PC-3 (cell line): ENCODE results near the gene RAI1. TPM values are rescaled to one million over a fixed set of nuclear protein-coding genes. Genes with fewer than 3 reads are reported as not detected.

ENCODE experiments used
- ATAC-seq: fragments of 200-7000 bp; cut with Tn5 transposase; 2 replicates; pipeline ENCODE4 v1.9.1; 2020; ENCODE audit warnings: mild to moderate bottlenecking, moderate library complexity
- BruUV-seq: library from RNA; stranded (reverse); fragments of 400-500 nt; replicated peaks from 2 replicates; lab custom pipeline; 2021; lab: Mats Ljungman, UMichigan
- CTCF ChIA-PET: fragments of 300-600 bp; sonication (Branson Sonifier 250); formaldehyde crosslinking; loops from one replicate; lab custom pipeline; 2022; ENCODE audit warnings: antibody characterized with exemption; lab: Charles Lee
- POLR2A ChIA-PET: fragments of 300-600 bp; sonication (Branson Sonifier 250); formaldehyde crosslinking; loops from one replicate; lab custom pipeline; 2022; ENCODE audit warnings: antibody characterized with exemption; ENCODE audit not compliant: unreplicated experiment; lab: Charles Lee
- DNase-seq: peaks from one replicate; pipeline ENCODE4 v3.0.0-alpha.2; 2015
- H2AFZ ChIP-seq: fragments of 300-600 bp; sonication (generic); 2 replicates; pipeline ENCODE4 v1.6.0; 2016; ENCODE audit warnings: antibody characterized with exemption, low read length
- H3F3A ChIP-seq: fragments of 300-600 bp; sonication (generic); one replicate; pipeline ENCODE4 v1.6.0; 2017; ENCODE audit warnings: antibody characterized with exemption, low read length, control low read depth, mild to moderate bottlenecking; ENCODE audit not compliant: unreplicated experiment
- H3K27ac ChIP-seq: fragments of 300-600 bp; sonication (generic); 2 replicates; pipeline ENCODE4 v1.5.1; 2016; ENCODE audit warnings: mild to moderate bottlenecking, low read length
- H3K27me3 ChIP-seq: fragments of 300-600 bp; sonication (generic); 2 replicates; pipeline ENCODE4 v1.6.1; 2016; ENCODE audit warnings: low read length, mixed read lengths
- H3K36me3 ChIP-seq: fragments of 300-600 bp; sonication (generic); 2 replicates; pipeline ENCODE4 v1.6.1; 2016; ENCODE audit warnings: low read depth, mixed run types, low read length, mixed read lengths
- H3K4me1 ChIP-seq: fragments of 300-600 bp; sonication (generic); 2 replicates; pipeline ENCODE4 v1.5.1; 2016; ENCODE audit warnings: low read length; ENCODE audit not compliant: insufficient read depth
- H3K4me2 ChIP-seq: fragments of 300-600 bp; sonication (generic); 2 replicates; pipeline ENCODE4 v1.6.0; 2016; ENCODE audit warnings: low read length
- H3K4me3 ChIP-seq: fragments of 300-600 bp; sonication (generic); 2 replicates; pipeline ENCODE4 v1.5.1; 2016; ENCODE audit warnings: mild to moderate bottlenecking, low read length, mixed read lengths
- H3K79me2 ChIP-seq: fragments of 300-600 bp; sonication (generic); 2 replicates; pipeline ENCODE4 v1.6.1; 2017; ENCODE audit warnings: low read length, mixed read lengths
- H3K9ac ChIP-seq: fragments of 300-600 bp; sonication (generic); 2 replicates; pipeline ENCODE4 v1.6.0; 2016; ENCODE audit warnings: mild to moderate bottlenecking, low read length
- H3K9me2 ChIP-seq: fragments of 300-600 bp; sonication (generic); replicated peaks from 2 replicates; pipeline ENCODE4 v1.6.1; 2016; ENCODE audit warnings: mixed run types, low read length, mixed read lengths
- H3K9me3 ChIP-seq: fragments of 300-600 bp; sonication (generic); 2 replicates; pipeline ENCODE4 v1.6.1; 2016; ENCODE audit warnings: low read length, mixed read lengths
- H4K20me1 ChIP-seq: fragments of 300-600 bp; sonication (generic); 2 replicates; pipeline ENCODE4 v1.6.1; 2016; ENCODE audit warnings: low read length, mixed read lengths
- CTCF ChIP-seq: fragments of 300-600 bp; sonication (generic); conservative IDR thresholded peaks from 2 replicates; pipeline ENCODE4 v1.5.1; 2017; ENCODE audit warnings: antibody characterized with exemption, low read depth, mild to moderate bottlenecking, low read length
- EZH2 ChIP-seq: fragments of 300-600 bp; sonication (generic); IDR thresholded peaks from one replicate; pipeline ENCODE4 v1.6.1; 2017; ENCODE audit warnings: antibody characterized with exemption, mild to moderate bottlenecking, low read length; ENCODE audit not compliant: unreplicated experiment
- EZH2phosphoT487 ChIP-seq: fragments of 300-600 bp; sonication (generic); IDR thresholded peaks from 2 replicates; pipeline ENCODE4 v1.6.1; 2018; ENCODE audit warnings: mild to moderate bottlenecking, antibody characterized with exemption, low read length, borderline replicate concordance
- intact Hi-C: fragments of 100-400 bp; cut with micrococcal nuclease; formaldehyde crosslinking; loops from 2 replicates; pipeline ENCODE4 v1.9.0; 2023
- total RNA-seq: library from RNA; depleted of rRNA; stranded (reverse); fragments of >200 nt; gene quantifications from 2 replicates; pipeline ENCODE4 v1.2.3, GENCODE V29; 2014

The RAI1 gene
- total RNA-seq, 1 experiment from 2014 or later, result 33.0 TPM

GRCh38 chr17:17767154-17767869 is 86.1 kb downstream of the RAI1 start:
- Histone ChIP-seq H3K79me2 (peaks cover 41% of the 10 kb centered on the region), H3F3A (no peaks in the 10 kb centered on the region), H3K4me1 (no peaks in the 10 kb centered on the region), H3K27me3 (no peaks in the 10 kb centered on the region), H3K9ac (no peak overlapping the region), H3K4me3 (no peak overlapping the region), H3K27ac (no peak overlapping the region), H3K4me2 (no peak overlapping the region), H4K20me1 (0 out of 2 replicates have a peak, but pooled peaks cover 4% of the 10 kb centered on the region), H3K36me3 (peaks cover 11% of the 10 kb centered on the region; the same call in 1 of the 2 replicates), H3K9me2 (no peaks in the 10 kb centered on the region), H2AFZ (no peak overlapping the region), H3K9me3 (no peaks in the 10 kb centered on the region)
- ATAC-seq, result no peak
- POLR2A ChIA-PET, result no interaction called here
- TF ChIP-seq CTCF (no peak), EZH2 (no peak), EZH2phosphoT487 (no peak)
- no TSS peak for BruUV-seq
- no peak for DNase-seq
- intact Hi-C loops, result no loop called here
- CTCF ChIA-PET, result no interaction called here

- Histone ChIP-seq H4K20me1 (0 out of 2 replicates have a peak, but pooled peaks cover 4% of the 10 kb centered on the region), H3K9me2 (no peaks in the 10 kb centered on the region), H3K27me3 (no peaks in the 10 kb centered on the region), H3K9me3 (no peaks in the 10 kb centered on the region), H3K4me2 (no peak overlapping the region), H2AFZ (no peak overlapping the region), H3K4me3 (no peak overlapping the region), H3F3A (no peaks in the 10 kb centered on the region), H3K36me3 (peaks cover 11% of the 10 kb centered on the region; the same call in 1 of the 2 replicates), H3K9ac (no peak overlapping the region), H3K4me1 (no peaks in the 10 kb centered on the region), H3K27ac (no peak overlapping the region), H3K79me2 (peaks cover 41% of the 10 kb centered on the region)
- TF ChIP-seq EZH2phosphoT487 (no peak), EZH2 (no peak), CTCF (no peak)
- intact Hi-C loops, result no loop called here
- ChIA-PET CTCF (no interaction called here), POLR2A (no interaction called here)
- no peak for ATAC-seq
- no peak for DNase-seq
- BruUV-seq, result no TSS peak
These were observed 86.7 kb downstream of the RAI1 start for GRCh38 chr17:17767887-17768418.
